NOMO-1 treated with DMSO at 0.1 percent for 48 hours (cell line): Measurements from ENCODE around the gene RPS18.
"Not testable (repeated sequence)": the region's sequence is repeated elsewhere in the genome, so short reads cannot be mapped to it uniquely, and the experiment has no call there.

Source experiments
- DNase-seq: peaks from one replicate; lab custom pipeline; 2025; ENCODE audit not compliant: unreplicated experiment; lab: John Stamatoyannopoulos, UW

Gene RPS18

GRCh38 chr6:33271468-33272274 is at the start of gene RPS18, which contains the start of gene VPS52:
TSS of gene RPS18 (plus strand) at chr6:33272075. CDS start at chr6:33272120, 45 bp downstream.
TSS of gene VPS52 (minus strand) at chr6:33271876. CDS start at chr6:33271675, 201 bp downstream.
- peak; percentile 99 for DNase-seq

- DNase-seq: not testable (repeated sequence)
Measured at GRCh38 chr6:33226503-33227120, 45.3 kb upstream of the RPS18 start.

DNA sequence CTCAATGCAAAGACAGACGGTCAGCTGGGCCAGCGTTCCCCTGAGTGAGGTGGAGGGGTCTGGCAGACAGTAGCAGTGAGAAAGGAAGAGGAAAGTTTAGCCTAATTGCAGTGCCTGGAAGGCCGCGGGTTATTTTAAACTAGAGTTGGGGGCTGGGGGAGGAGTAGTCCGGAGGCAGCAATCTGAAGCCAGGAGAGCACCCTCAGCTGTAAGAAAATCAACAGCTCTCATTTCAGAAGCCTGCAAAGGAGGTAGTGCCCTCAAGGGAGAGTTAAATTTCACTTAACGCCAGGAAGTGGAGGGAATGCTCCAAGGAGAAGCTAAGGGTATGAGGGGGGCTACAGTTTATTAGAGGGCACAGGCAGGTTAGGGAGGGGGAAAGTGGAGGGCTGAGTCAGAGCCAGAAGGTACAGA is 36.6 kb upstream of the RPS18 start:
- DNase-seq: no peak

GRCh38 chr6:33236328-33236727 is 35.5 kb upstream of the RPS18 start:
- no peak for DNase-seq

DNA sequence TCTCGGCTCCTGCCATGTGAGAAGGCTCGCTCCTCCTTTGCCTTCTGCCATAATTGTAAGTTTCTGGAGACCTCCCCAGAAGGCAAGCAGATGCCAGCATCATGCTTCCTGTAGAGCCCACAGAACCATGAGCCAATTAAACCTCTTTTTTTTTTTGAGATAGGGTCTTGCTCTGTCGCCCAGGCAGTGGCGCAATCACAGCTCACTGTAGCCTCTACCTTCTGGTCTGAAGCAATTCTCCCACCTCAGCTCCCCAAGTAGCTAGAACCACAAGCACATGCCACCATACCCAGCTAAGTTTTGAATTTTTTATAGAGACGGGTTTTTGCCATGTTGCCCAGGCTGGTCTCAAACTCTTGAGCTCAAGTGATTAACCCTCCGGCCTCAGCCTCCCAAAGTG is 35.0 kb upstream of the RPS18 start:
- no peak for DNase-seq

GRCh38 chr6:33237741-33238140 is 34.1 kb upstream of the RPS18 start:
- no peak for DNase-seq

- DNase-seq: peak; percentile 8
Measured at GRCh38 chr6:33241968-33242367, 29.9 kb upstream of the RPS18 start.

GRCh38 chr6:33243476-33243875 is 28.4 kb upstream of the RPS18 start:
- no peak for DNase-seq

- DNase-seq: peak; percentile 65
Measured at GRCh38 chr6:33247977-33248642, 23.8 kb upstream of the RPS18 start.

DNA sequence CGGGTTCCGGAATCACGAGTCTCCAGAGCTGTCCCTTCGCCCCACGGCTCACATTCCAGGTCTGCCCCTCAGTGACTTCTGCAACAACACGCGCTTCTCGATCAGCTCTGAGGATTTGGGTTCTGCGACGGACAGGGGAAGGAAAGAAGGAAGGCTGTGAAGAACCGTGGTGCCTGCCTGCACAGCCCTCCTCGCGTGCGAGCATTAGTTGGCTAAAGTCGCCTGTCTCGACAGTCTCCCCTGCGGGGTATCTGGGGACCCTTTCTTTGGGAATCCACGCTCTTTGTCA is 23.3 kb upstream of the RPS18 start:
- no peak for DNase-seq

GRCh38 chr6:33248932-33249731 is 22.7 kb upstream of the RPS18 start:
- DNase-seq: peak; percentile 100

DNA sequence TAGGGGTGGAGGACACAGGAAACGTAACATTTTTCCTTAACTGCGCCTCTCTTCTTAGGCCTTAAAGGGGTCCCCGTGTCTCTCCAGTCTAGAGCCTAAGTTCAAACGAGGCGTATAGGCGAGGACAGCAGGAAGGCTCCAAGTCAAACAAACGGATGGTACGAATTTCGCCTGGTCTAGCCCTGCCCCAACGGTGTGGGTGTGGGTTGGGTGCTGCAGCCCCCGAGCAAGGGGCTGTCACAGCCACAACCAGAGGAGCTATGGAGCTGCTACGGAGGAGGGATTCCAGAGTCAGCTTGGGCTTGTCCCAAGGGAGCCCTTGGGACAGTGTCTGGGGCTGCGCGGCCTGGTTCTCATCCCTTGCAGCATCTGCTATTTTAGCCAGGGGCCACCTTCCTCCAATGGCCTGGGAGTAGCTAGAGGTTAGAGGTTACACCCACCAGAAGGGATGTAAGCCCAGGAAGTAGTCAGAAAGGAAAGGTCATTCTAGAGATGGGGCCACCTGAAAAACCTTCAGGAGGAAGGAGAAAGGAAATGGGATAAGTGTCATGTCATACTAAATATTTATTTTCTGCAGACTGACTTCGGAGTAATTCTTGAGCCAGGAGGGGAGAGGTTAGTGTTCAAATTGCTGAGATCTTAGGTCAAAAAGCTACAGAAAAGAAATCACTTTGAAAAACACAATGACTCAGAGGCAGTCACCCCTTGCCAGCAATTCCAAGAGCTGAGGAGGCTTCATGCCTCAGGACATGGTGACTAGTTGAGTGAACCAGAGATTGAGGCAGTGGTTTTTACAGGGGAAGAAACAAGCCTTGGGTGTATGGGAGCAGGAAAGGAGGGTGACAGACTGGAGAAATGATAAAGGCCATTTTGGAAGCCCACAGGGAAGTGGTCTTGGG is 21.9 kb upstream of the RPS18 start:
- DNase-seq: no peak

- DNase-seq: no peak
Measured at GRCh38 chr6:33250731-33251130, 21.1 kb upstream of the RPS18 start.

DNA sequence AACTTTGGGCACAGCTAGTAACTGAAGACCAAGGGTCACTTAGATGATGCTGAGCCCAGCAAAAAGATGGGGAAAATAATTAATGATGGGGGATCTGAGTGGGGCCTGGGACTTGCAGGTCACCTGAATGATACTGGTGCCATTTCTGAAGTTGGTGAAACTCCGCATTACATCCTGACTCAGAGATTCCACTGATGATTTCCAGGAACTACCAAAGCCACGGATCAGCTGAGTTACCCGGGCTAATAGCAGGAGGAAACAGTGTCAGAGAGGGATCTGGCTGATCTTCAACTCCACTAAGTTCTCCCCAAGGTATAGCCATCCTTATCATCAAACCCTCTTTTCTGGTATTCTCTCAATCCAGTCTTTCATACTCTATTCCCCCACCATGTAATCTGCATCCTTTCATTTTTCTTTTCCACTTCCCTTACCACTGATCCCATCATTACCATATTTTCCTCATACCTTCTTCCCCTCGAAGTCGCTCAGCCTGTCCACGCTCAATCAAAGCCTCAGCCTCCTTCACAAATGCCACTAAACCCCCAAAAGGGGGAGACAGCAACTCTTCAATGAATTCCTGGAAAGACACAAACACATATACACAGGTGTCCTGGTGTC is 20.4 kb upstream of the RPS18 start:
- no peak for DNase-seq

- DNase-seq: no peak
Measured at GRCh38 chr6:33252759-33253158, 19.1 kb upstream of the RPS18 start.

DNA sequence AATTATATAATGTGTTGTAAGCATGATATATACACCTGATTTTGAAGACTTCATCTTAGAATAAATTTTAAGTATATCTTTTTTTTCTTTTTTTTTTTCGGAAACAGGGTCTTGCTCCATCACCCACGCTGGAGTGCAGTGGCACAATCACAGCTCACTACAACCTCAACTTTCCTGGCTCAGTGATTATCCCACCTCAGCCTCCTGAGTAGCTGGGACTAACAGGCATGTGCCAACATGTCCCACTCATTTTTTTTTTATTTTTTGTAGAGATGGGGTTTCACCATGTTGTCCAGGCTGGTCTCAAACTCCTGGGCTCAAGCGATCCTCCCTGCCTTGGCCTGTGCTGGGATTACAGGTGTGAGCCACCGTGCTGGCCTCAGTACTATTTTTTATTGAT is 17.3 kb upstream of the RPS18 start:
- no peak for DNase-seq

- no peak for DNase-seq
Measured at GRCh38 chr6:33259032-33259431, 12.8 kb upstream of the RPS18 start.

GRCh38 chr6:33262490-33262889 is 9.4 kb upstream of the RPS18 start:
- DNase-seq: not testable (repeated sequence)

- no peak for DNase-seq
Measured at GRCh38 chr6:33264015-33264414, 7.9 kb upstream of the RPS18 start.

DNA sequence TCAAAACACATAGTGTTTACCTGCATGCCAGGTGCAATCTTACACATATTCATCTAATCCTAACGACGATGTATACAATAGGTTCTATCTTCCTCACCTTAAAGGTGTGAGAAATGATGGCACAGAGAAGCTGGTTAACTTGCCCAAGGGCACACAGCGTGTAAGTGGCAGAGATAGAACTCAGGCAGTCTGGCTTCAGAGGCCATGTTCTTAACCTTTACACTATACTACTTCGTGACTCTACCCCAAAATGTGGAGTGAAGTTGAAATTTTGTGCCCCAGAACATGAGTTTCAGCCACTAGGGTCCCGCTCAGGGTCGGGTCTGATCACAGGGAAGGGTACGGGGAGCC is 783 bp upstream of the RPS18 start:
- DNase-seq: peak; percentile 42
